ENCODE results near the gene NFYC. TPM values are rescaled to one million over a fixed set of nuclear protein-coding genes. Genes with fewer than 3 reads are reported as not detected.

The NFYC gene
- total and polyA plus RNA-seq, 2 of the 8 experiments (the other 6 are each of a cell fraction or from before 2014, with no cell fraction given) = 54.1 to 124 TPM

DNA sequence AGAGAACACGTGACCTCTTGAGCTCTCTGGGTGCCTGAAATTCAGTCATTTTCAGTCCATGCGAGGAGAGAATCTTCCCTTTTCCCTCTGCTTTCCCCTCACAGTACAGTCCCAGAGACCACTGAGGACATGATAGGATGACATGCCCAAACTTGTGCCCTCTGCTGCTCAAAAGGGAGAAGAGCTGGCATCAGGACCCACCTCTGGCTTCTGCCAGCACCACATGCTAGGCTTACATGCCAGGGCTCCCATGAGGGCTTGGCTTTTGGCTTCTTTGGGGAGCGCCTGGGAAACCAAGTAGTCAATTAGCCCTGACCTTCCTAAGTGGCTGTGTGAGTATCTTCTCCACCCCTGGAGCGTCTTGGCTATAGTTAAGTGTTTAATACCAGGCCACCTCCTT, 78.3 kb downstream of the NFYC start:
- POLR2A ChIA-PET (ENCODE audit: partially characterized antibody) = interaction anchor here (0.7 to 3.4 kb wide), 2 partner anchors 13 to 76 kb away, joined by 4 to 14 read pairs; no protein-coding TSS in a partner anchor
- Histone ChIP-seq H3K27me3 (replicated peaks in 1 of 4; ENCODE audit: control insufficient read depth in 3 of 4, extremely low read depth in 1 of 4, insufficient read depth in 3 of 4, low read length in 3 of 4) (no peaks in the 10 kb centered on the region), H3K79me1 (ENCODE audit: low read depth, low read length) (no peaks in the 10 kb centered on the region; the same call in 1 of the 2 replicates), H4K5ac (ENCODE audit: insufficient read length, low read depth, low read length) (no peak overlapping the region), H3K79me2 (ENCODE audit: control insufficient read depth in 1 of 2, insufficient read depth in 2 of 2, low read length in 2 of 2) (no peaks in the 10 kb centered on the region), H3K18ac (ENCODE audit: extremely low read depth, low read length) (no peak overlapping the region), H4K91ac (replicated peaks; ENCODE audit: insufficient read length, low read length) (no peak overlapping the region), H2AK5ac (ENCODE audit: low read depth, low read length) (no peak overlapping the region), H3K4ac (replicated peaks; ENCODE audit: insufficient read length, low read depth, low read length) (no peak overlapping the region), H4K20me1 (replicated peaks in 1 of 2; ENCODE audit: control insufficient read depth in 1 of 2, insufficient read depth in 2 of 2, low read length in 2 of 2) (peaks cover 2 to 3% of the 10 kb centered on the region in 2 experiments), H3K23ac (ENCODE audit: insufficient read length) (no peak overlapping the region), H2BK120ac (replicated peaks; ENCODE audit: low read depth, low read length) (no peak overlapping the region), H4K8ac (ENCODE audit: extremely low read depth, insufficient read depth, low read length) (no peak overlapping the region), H3K9ac (replicated peaks in 1 of 4; ENCODE audit: extremely low read depth in 1 of 4, low read depth in 3 of 4, low read length in 3 of 4) (no peak overlapping the region), H3K9me3 (ENCODE audit: insufficient read depth in 2 of 2, low read depth in 1 of 2, low read length in 1 of 2) (no peaks in the 10 kb centered on the region), H2BK15ac (ENCODE audit: low read length) (no peak overlapping the region), H2BK20ac (ENCODE audit: low read length) (no peak overlapping the region), H3K4me2 (ENCODE audit: insufficient read depth in 1 of 2, low read depth in 2 of 2, low read length in 2 of 2) (no peak overlapping the region), H3K27ac (ENCODE audit: low read depth, low read length) (no peak overlapping the region), H3K56ac (replicated peaks; ENCODE audit: insufficient read length, low read depth, low read length) (no peak overlapping the region), H3K4me3 (ENCODE audit: extremely low read depth in 1 of 4, insufficient read depth in 2 of 4, low read depth in 3 of 4, low read length in 4 of 4) (no peak overlapping the region), H3K23me2 (ENCODE audit: low read depth, low read length) (no peaks in the 10 kb centered on the region), H3K36me3 (ENCODE audit: control insufficient read depth in 2 of 4, insufficient read depth in 4 of 4, low read length in 3 of 4) (peaks cover 23 to 55% (median 43%) of the 10 kb centered on the region in 4 experiments), H2BK5ac (ENCODE audit: low read depth, low read length) (no peak overlapping the region), H3K14ac (ENCODE audit: insufficient read length) (no peak overlapping the region), H2AFZ (ENCODE audit: low read length) (no peak overlapping the region), H2BK12ac (ENCODE audit: low read depth, low read length) (no peak overlapping the region), H3K4me1 (replicated peaks in 1 of 4; ENCODE audit: control insufficient read depth in 3 of 4, insufficient read depth in 4 of 4, low read length in 3 of 4) (peaks cover 4 to 27% (median 12%) of the 10 kb centered on the region in 4 experiments)
- CTCF ChIA-PET (ENCODE audit: partially characterized antibody) = interaction anchor here (0.5 to 14.3 kb wide), 19 partner anchors 11 to 699 kb away, joined by 3 to 325 read pairs (median 4); no protein-coding TSS in a partner anchor
- FAIRE-seq (no peak), DNase-seq (ENCODE audit: low read depth in 1 of 2, low spot score in 2 of 2) (no peak)
- WGBS, 2 experiments (ENCODE audit: extremely low coverage in 1 of 2, insufficient coverage in 1 of 2, insufficient read length in 1 of 2, insufficient replicate concordance in 2 of 2, low coverage in 1 of 2, low lambda C conversion rate in 2 of 2, missing lambda C conversion rate in 1 of 2) = 88% methylated on average over 4 of the region's 4 CpGs; no CpG with 5 or more reads in 1 of the 2 experiments
- TF ChIP-seq, protein P1, sequence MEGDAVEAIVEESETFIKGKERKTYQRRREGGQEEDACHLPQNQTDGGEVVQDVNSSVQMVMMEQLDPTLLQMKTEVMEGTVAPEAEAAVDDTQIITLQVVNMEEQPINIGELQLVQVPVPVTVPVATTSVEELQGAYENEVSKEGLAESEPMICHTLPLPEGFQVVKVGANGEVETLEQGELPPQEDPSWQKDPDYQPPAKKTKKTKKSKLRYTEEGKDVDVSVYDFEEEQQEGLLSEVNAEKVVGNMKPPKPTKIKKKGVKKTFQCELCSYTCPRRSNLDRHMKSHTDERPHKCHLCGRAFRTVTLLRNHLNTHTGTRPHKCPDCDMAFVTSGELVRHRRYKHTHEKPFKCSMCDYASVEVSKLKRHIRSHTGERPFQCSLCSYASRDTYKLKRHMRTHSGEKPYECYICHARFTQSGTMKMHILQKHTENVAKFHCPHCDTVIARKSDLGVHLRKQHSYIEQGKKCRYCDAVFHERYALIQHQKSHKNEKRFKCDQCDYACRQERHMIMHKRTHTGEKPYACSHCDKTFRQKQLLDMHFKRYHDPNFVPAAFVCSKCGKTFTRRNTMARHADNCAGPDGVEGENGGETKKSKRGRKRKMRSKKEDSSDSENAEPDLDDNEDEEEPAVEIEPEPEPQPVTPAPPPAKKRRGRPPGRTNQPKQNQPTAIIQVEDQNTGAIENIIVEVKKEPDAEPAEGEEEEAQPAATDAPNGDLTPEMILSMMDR (IDR thresholded peaks at IDR 0.05; ENCODE audit: control extremely low read depth in 1 of 3, insufficient read depth in 1 of 3, low read depth in 1 of 3, low read length in 3 of 3) = peak in 2 of 3 experiments; percentile 3 to 24; a peak in 2 of 4 replicates
- TF ChIP-seq POLR2A (IDR thresholded peaks at IDR 0.05; ENCODE audit: control extremely low read depth in 1 of 2, low read depth in 2 of 2, low read length in 2 of 2) = no peak
- TF ChIP-seq, protein P2, sequence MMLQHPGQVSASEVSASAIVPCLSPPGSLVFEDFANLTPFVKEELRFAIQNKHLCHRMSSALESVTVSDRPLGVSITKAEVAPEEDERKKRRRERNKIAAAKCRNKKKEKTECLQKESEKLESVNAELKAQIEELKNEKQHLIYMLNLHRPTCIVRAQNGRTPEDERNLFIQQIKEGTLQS (IDR thresholded peaks at IDR 0.05; ENCODE audit: insufficient read depth, low read depth, low read length) = no peak
- no peak for TF ChIP-seq CHD2 (IDR thresholded peaks at IDR 0.05; ENCODE audit: low read length)
- no peak for TF ChIP-seq FOSL1 (IDR thresholded peaks at IDR 0.05; ENCODE audit: insufficient read depth, low read depth, low read length)
